ENCODE results near the gene GOLGA6L9.
"Not testable (repeated sequence)": the region's sequence is repeated elsewhere in the genome, so short reads cannot be mapped to it uniquely, and the experiment has no call there.

The GOLGA6L9 gene

GRCh38 chr15:82402341-82402740 lies 27.3 kb upstream of the GOLGA6L9 start:
- not testable (repeated sequence) for H3K9me3 ChIP-seq (ENCODE audit: control insufficient read depth in 2 of 2, low read length in 2 of 2); H3K9ac ChIP-seq (ENCODE audit: low read length in 2 of 2); H3K27ac ChIP-seq (ENCODE audit: low read length); H3K4me1 ChIP-seq (ENCODE audit: control insufficient read depth, insufficient read depth, low read length); H3K4me3 ChIP-seq (ENCODE audit: low read length in 2 of 2); H3K27me3 ChIP-seq (ENCODE audit: control insufficient read depth in 1 of 2, insufficient read depth in 2 of 2, low read length in 2 of 2); H3K36me3 ChIP-seq (ENCODE audit: control insufficient read depth in 2 of 2, insufficient read depth in 2 of 2, low read length in 2 of 2)

- not testable (repeated sequence) for H3K36me3 ChIP-seq (ENCODE audit: control insufficient read depth in 2 of 2, insufficient read depth in 2 of 2, low read length in 2 of 2); H3K4me1 ChIP-seq (ENCODE audit: control insufficient read depth, insufficient read depth, low read length); H3K27ac ChIP-seq (ENCODE audit: low read length); H3K27me3 ChIP-seq (ENCODE audit: control insufficient read depth in 1 of 2, insufficient read depth in 2 of 2, low read length in 2 of 2); H3K9ac ChIP-seq (ENCODE audit: low read length in 2 of 2); H3K4me3 ChIP-seq (ENCODE audit: low read length in 2 of 2); H3K9me3 ChIP-seq (ENCODE audit: control insufficient read depth in 2 of 2, low read length in 2 of 2)
These were observed 23.4 kb upstream of the GOLGA6L9 start for GRCh38 chr15:82406211-82406610.

- H3K4me1 ChIP-seq (ENCODE audit: control insufficient read depth, insufficient read depth, low read length); H3K36me3 ChIP-seq (ENCODE audit: control insufficient read depth in 2 of 2, insufficient read depth in 2 of 2, low read length in 2 of 2); H3K27me3 ChIP-seq (ENCODE audit: control insufficient read depth in 1 of 2, insufficient read depth in 2 of 2, low read length in 2 of 2); H3K4me3 ChIP-seq (ENCODE audit: low read length in 2 of 2); H3K9ac ChIP-seq (ENCODE audit: low read length in 2 of 2); H3K9me3 ChIP-seq (ENCODE audit: control insufficient read depth in 2 of 2, low read length in 2 of 2); H3K27ac ChIP-seq (ENCODE audit: low read length): not testable (repeated sequence)
These were observed 19.3 kb upstream of the GOLGA6L9 start for GRCh38 chr15:82410306-82410705.

GRCh38 chr15:82411595-82411994 lies 18.0 kb upstream of the GOLGA6L9 start:
- H3K4me3 ChIP-seq (ENCODE audit: low read length in 2 of 2); H3K27ac ChIP-seq (ENCODE audit: low read length); H3K27me3 ChIP-seq (ENCODE audit: control insufficient read depth in 1 of 2, insufficient read depth in 2 of 2, low read length in 2 of 2); H3K9me3 ChIP-seq (ENCODE audit: control insufficient read depth in 2 of 2, low read length in 2 of 2); H3K4me1 ChIP-seq (ENCODE audit: control insufficient read depth, insufficient read depth, low read length); H3K36me3 ChIP-seq (ENCODE audit: control insufficient read depth in 2 of 2, insufficient read depth in 2 of 2, low read length in 2 of 2); H3K9ac ChIP-seq (ENCODE audit: low read length in 2 of 2): not testable (repeated sequence)

GRCh38 chr15:82414525-82415191 lies 15.0 kb upstream of the GOLGA6L9 start:
- H3K36me3 ChIP-seq (ENCODE audit: control insufficient read depth in 2 of 2, insufficient read depth in 2 of 2, low read length in 2 of 2); H3K9ac ChIP-seq (ENCODE audit: low read length in 2 of 2); H3K27ac ChIP-seq (ENCODE audit: low read length); H3K4me1 ChIP-seq (ENCODE audit: control insufficient read depth, insufficient read depth, low read length); H3K9me3 ChIP-seq (ENCODE audit: control insufficient read depth in 2 of 2, low read length in 2 of 2); H3K4me3 ChIP-seq (ENCODE audit: low read length in 2 of 2); H3K27me3 ChIP-seq (ENCODE audit: control insufficient read depth in 1 of 2, insufficient read depth in 2 of 2, low read length in 2 of 2): not testable (repeated sequence)

GRCh38 chr15:82420516-82420915 lies 9.1 kb upstream of the GOLGA6L9 start:
- not testable (repeated sequence) for H3K36me3 ChIP-seq (ENCODE audit: control insufficient read depth in 2 of 2, insufficient read depth in 2 of 2, low read length in 2 of 2); H3K9me3 ChIP-seq (ENCODE audit: control insufficient read depth in 2 of 2, low read length in 2 of 2); H3K4me3 ChIP-seq (ENCODE audit: low read length in 2 of 2); H3K27me3 ChIP-seq (ENCODE audit: control insufficient read depth in 1 of 2, insufficient read depth in 2 of 2, low read length in 2 of 2); H3K4me1 ChIP-seq (ENCODE audit: control insufficient read depth, insufficient read depth, low read length); H3K27ac ChIP-seq (ENCODE audit: low read length); H3K9ac ChIP-seq (ENCODE audit: low read length in 2 of 2)

GRCh38 chr15:82420966-82421365 lies 8.7 kb upstream of the GOLGA6L9 start:
- not testable (repeated sequence) for H3K4me3 ChIP-seq (ENCODE audit: low read length in 2 of 2); H3K27ac ChIP-seq (ENCODE audit: low read length); H3K9ac ChIP-seq (ENCODE audit: low read length in 2 of 2); H3K4me1 ChIP-seq (ENCODE audit: control insufficient read depth, insufficient read depth, low read length); H3K36me3 ChIP-seq (ENCODE audit: control insufficient read depth in 2 of 2, insufficient read depth in 2 of 2, low read length in 2 of 2); H3K9me3 ChIP-seq (ENCODE audit: control insufficient read depth in 2 of 2, low read length in 2 of 2); H3K27me3 ChIP-seq (ENCODE audit: control insufficient read depth in 1 of 2, insufficient read depth in 2 of 2, low read length in 2 of 2)

- H3K27ac ChIP-seq (ENCODE audit: low read length); H3K36me3 ChIP-seq (ENCODE audit: control insufficient read depth in 2 of 2, insufficient read depth in 2 of 2, low read length in 2 of 2); H3K4me3 ChIP-seq (ENCODE audit: low read length in 2 of 2); H3K9me3 ChIP-seq (ENCODE audit: control insufficient read depth in 2 of 2, low read length in 2 of 2); H3K27me3 ChIP-seq (ENCODE audit: control insufficient read depth in 1 of 2, insufficient read depth in 2 of 2, low read length in 2 of 2); H3K4me1 ChIP-seq (ENCODE audit: control insufficient read depth, insufficient read depth, low read length); H3K9ac ChIP-seq (ENCODE audit: low read length in 2 of 2): not testable (repeated sequence)
These were observed 2.5 kb upstream of the GOLGA6L9 start for GRCh38 chr15:82427117-82427516.

GRCh38 chr15:82445420-82445819 lies 15.8 kb downstream of the GOLGA6L9 start:
- Histone ChIP-seq H3K9ac (ENCODE audit: low read length in 2 of 2) (peak overlapping the region in 1 of 2 donors; percentile 58), H3K4me3 (ENCODE audit: low read length in 2 of 2) (peak overlapping the region in 1 of 2 donors; percentile 60), H3K27ac (ENCODE audit: low read length) (peak overlapping the region; percentile 41)
- H3K36me3 ChIP-seq (ENCODE audit: control insufficient read depth in 2 of 2, insufficient read depth in 2 of 2, low read length in 2 of 2); H3K9me3 ChIP-seq (ENCODE audit: control insufficient read depth in 2 of 2, low read length in 2 of 2); H3K4me1 ChIP-seq (ENCODE audit: control insufficient read depth, insufficient read depth, low read length); H3K27me3 ChIP-seq (ENCODE audit: control insufficient read depth in 1 of 2, insufficient read depth in 2 of 2, low read length in 2 of 2): not testable (repeated sequence)

- H3K4me3 ChIP-seq (ENCODE audit: low read length in 2 of 2); H3K36me3 ChIP-seq (ENCODE audit: control insufficient read depth in 2 of 2, insufficient read depth in 2 of 2, low read length in 2 of 2); H3K9ac ChIP-seq (ENCODE audit: low read length in 2 of 2); H3K9me3 ChIP-seq (ENCODE audit: control insufficient read depth in 2 of 2, low read length in 2 of 2); H3K27me3 ChIP-seq (ENCODE audit: control insufficient read depth in 1 of 2, insufficient read depth in 2 of 2, low read length in 2 of 2); H3K4me1 ChIP-seq (ENCODE audit: control insufficient read depth, insufficient read depth, low read length); H3K27ac ChIP-seq (ENCODE audit: low read length): not testable (repeated sequence)
These were observed 27.7 kb downstream of the GOLGA6L9 start for GRCh38 chr15:82457336-82457735.

- H3K4me3 ChIP-seq (ENCODE audit: low read length in 2 of 2); H3K4me1 ChIP-seq (ENCODE audit: control insufficient read depth, insufficient read depth, low read length); H3K27ac ChIP-seq (ENCODE audit: low read length); H3K36me3 ChIP-seq (ENCODE audit: control insufficient read depth in 2 of 2, insufficient read depth in 2 of 2, low read length in 2 of 2); H3K27me3 ChIP-seq (ENCODE audit: control insufficient read depth in 1 of 2, insufficient read depth in 2 of 2, low read length in 2 of 2); H3K9me3 ChIP-seq (ENCODE audit: control insufficient read depth in 2 of 2, low read length in 2 of 2); H3K9ac ChIP-seq (ENCODE audit: low read length in 2 of 2): not testable (repeated sequence)
These were observed 36.0 kb downstream of the GOLGA6L9 start for GRCh38 chr15:82465629-82466028.
